ENCODE data around the gene FLRT3.

FLRT3 gene

DNA sequence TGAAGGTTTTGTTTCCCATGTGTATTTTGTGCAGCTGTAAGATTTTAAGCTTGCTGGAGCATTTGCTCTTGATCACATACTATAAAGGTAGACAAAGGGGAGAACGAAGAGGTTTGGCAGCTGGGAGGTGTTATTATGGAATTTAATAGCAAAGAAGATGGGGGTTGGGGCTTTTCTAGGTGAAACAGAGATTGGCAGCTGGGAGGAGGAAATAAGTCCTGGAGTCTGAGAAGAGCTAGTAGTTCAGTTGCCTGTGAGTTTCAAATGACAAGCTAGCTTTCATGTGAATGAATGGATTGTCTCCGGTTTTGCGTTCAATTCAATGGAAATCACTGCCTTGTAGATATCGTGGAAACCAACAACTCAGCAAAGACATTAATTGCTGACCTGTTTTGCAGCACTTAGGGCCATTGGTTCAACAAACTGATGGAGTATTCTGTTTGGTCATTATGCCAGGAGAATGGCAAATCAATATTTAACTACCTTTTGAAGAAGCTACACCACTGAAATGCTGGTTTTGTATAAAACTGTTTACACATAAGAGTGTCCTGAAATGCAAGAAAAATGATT, 38.1 kb upstream of the FLRT3 start:
- H3K4me3 ChIP-seq (ENCODE audit: low read depth, low read length), result no peak overlapping the region
- TF ChIP-seq, protein P1, sequence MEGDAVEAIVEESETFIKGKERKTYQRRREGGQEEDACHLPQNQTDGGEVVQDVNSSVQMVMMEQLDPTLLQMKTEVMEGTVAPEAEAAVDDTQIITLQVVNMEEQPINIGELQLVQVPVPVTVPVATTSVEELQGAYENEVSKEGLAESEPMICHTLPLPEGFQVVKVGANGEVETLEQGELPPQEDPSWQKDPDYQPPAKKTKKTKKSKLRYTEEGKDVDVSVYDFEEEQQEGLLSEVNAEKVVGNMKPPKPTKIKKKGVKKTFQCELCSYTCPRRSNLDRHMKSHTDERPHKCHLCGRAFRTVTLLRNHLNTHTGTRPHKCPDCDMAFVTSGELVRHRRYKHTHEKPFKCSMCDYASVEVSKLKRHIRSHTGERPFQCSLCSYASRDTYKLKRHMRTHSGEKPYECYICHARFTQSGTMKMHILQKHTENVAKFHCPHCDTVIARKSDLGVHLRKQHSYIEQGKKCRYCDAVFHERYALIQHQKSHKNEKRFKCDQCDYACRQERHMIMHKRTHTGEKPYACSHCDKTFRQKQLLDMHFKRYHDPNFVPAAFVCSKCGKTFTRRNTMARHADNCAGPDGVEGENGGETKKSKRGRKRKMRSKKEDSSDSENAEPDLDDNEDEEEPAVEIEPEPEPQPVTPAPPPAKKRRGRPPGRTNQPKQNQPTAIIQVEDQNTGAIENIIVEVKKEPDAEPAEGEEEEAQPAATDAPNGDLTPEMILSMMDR (IDR thresholded peaks at IDR 0.05; ENCODE audit: low read depth, low read length), result no peak

DNA sequence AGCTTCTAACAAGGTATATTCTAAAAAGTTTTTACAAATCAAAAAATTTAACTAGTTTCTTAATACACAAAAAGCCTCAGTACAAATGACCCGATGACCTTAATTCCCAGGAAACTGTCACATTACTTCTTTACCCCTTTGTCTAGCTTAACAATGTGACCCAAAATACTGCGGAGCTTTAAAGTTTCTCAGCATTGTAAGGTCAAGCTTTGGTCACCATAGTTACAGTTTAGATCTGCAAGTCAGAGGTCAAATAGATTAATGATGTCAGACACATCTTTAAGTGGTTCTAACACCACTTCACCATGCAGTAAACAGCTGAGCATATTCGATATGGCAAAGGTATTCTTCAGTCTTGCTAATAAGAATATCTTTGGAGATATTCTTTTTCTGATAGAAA, 36.8 kb upstream of the FLRT3 start:
- H3K4me3 ChIP-seq (ENCODE audit: low read depth, low read length), result no peak overlapping the region
- TF ChIP-seq, protein P1 (IDR thresholded peaks at IDR 0.05; ENCODE audit: low read depth, low read length), result no peak

DNA sequence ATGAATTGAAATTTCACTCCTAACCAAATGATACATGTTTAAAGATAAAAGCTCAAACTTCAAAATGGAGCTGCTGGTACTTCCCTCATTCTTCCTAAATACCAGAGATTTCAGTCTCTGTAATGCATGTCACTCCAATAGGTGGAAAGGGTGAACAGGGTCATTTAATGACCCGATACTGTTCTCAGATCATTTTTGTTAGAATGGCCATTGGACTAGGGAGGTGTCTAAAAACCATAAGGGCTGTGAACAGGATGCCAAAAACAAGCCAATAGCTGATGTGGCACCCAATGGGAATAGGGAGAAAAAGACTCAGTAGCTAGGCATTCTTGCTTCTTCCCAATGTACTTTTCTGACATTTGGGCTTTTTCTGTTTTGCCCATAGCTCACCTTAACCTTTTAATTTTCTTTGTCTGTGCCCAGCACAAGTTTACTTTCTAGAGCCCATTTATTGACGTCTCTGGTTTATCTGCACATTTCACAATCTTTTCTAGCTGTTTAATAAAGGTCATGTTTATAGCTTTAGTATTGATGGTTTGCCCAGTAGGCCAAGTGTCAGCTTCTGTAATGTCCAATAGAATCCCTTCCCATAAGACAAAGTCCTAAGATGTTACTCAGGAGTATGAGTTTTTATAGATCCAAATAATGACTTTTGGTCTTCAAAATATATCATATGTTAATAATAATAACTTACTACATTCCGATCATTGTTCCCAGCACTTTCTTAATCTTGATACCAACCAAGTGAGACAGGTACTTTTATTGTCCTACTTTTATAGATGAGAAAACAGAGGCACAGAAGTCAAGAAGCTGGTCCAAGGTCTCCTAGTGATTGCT, 24.3 kb upstream of the FLRT3 start:
- no peak overlapping the region for H3K4me3 ChIP-seq (ENCODE audit: low read depth, low read length)
- TF ChIP-seq, protein P1 (IDR thresholded peaks at IDR 0.05; ENCODE audit: low read depth, low read length), result no peak

DNA sequence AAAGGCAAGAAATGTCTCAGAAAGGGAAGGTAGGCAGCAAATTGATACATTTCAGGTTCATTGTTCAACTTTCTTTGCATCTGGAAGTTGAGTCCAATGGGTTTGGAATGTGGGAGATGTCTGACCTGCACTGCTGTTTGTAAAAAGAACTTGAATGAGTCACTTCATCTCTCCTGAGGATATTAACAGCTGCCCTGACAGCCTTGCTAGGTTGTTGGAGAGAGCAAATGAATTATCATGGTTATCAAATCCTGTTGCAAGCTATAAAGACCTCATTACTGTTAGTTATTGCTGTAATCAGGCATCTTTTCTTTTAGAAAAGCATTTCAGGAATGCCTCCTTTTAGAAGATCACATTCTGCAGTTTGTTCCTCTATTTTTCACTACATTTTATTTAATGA, 23.0 kb upstream of the FLRT3 start:
- H3K4me3 ChIP-seq (ENCODE audit: low read depth, low read length), result no peak overlapping the region
- TF ChIP-seq, protein P1 (IDR thresholded peaks at IDR 0.05; ENCODE audit: low read depth, low read length), result no peak

DNA sequence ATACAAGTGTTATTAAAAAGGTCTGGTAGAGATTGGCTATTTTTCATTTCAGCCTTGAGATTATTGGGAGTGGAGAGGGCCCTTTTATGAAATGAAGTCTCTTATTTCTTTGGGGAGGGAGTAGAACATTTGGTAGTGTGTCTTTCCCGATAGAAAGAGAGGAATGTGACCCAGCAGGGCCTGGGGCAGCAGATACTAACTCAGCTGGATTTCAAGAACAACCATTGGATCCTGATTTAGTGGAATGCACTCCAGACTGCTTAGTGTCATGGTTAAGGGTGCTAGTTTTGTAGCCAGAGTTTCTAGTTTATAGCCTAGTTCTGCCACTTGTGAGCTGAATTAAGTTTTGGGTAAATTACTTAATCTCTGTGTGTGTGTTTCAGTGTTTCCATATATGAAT, 18.4 kb upstream of the FLRT3 start:
- no peak overlapping the region for H3K4me3 ChIP-seq (ENCODE audit: low read depth, low read length)
- TF ChIP-seq, protein P1 (IDR thresholded peaks at IDR 0.05; ENCODE audit: low read depth, low read length), result no peak

DNA sequence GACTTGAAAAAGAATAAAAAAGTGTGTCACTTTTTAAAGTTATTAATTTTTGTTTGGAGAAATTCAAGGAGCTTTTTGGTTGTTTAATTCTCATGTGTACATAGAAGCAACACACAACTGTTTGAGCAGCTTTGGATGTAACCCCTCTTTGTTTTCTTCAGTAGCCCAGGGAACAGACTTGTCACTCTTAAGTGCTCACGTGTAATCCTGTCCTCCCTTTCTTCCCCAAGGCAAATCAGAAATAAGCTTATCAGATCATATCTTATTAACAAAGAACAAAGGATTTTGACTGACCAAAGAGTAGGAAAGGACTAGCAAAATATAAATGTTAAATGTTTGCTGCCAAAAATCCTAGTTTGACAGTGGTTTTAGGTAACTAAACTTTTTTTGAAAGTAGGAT, 7.3 kb upstream of the FLRT3 start:
- TF ChIP-seq, protein P1 (IDR thresholded peaks at IDR 0.05; ENCODE audit: low read depth, low read length), result no peak
- no peak overlapping the region for H3K4me3 ChIP-seq (ENCODE audit: low read depth, low read length)

DNA sequence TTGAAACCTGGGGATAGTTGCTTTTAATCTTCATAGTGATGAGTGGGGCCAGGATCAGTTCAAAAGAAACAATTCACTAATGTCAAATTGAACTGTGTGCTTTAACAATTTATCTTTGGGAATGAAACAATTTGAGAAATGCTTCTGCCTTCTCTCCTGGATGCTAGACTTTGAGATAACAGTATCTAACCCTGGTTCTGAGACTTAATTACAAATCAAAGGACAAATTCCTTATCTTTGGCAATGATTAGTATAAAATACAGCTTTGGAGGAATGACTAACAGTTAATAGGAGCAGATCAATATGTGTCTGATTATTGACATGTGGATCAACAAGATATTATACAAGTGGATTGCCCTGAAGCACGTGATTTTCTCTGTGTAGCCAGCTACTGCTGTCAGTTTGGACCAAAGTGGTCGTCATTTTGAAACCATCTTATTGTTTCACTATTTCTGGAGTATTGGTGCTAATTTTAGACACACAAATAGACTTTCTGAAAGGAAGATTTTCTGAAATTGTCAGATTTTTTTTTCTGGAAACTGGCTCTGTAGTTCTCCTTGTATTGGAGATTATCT, 6.2 kb upstream of the FLRT3 start:
- H3K4me3 ChIP-seq (ENCODE audit: low read depth, low read length), result no peak overlapping the region

More for the DNA sequence above, 6.2 kb upstream of the FLRT3 start:
- TF ChIP-seq, protein P1 (IDR thresholded peaks at IDR 0.05; ENCODE audit: low read depth, low read length), result no peak

All from WI38 (cell line).